ENCODE results near the gene BCAS4. TPM values are rescaled to one million over a fixed set of nuclear protein-coding genes. Genes with fewer than 3 reads are reported as not detected.

BCAS4 gene
- total and polyA plus RNA-seq, 2 experiments from 2014 or later: 22.2 to 24.8 TPM

DNA sequence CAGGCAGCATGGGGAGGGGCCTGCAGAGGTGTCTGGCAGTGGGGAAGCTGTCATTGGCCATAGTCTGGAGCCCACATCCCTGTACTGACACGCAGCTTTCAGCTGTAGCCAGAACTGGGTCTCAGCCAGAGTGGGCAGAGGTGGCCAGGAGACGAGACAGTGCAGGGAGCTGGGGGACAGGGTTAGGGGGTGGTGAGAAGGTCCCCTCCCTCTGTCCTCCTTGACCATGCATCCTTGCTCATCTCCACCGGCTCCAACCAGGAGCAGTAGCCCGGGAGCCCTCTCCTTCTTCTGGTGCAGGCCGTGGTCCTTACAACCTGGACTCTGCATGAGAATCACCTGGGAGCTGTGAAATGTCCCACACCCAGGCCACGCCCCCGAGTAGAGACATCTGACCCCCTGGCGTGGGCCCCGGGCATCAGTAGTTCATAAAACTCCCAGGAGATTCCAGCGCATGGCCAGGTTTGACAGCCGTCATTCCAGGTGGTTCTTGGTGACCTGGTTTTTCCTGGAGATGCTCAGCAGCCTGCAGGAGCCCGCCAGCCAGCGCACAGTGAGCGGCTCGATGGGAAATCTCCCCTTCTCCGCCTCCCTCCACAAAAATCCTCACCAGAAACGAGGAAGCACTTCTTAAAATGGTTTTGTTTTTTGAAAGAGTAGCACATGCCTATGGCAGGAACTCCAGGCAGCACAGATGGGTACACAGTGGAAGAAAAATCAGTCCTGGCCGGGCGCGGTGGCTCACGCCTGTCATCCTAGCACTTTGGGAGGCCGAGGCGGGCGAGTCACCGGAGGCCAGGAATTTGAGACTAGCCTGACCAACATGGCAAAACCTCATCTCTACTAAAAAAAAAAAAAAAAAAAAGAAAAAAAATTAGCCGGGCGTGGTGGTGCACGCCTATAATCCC is 80.2 kb downstream of the BCAS4 start:
- Histone ChIP-seq H3K9me2 (ENCODE audit: insufficient read depth) (no peaks in the 10 kb centered on the region), H3K27me3 (ENCODE audit: insufficient read depth) (no peaks in the 10 kb centered on the region), H4K20me1 (replicated peaks; ENCODE audit: insufficient read depth) (no peaks in the 10 kb centered on the region), H3K79me2 (replicated peaks; ENCODE audit: insufficient read depth) (no peaks in the 10 kb centered on the region; the same call in 1 of the 2 replicates), H3F3A (replicated peaks; ENCODE audit: low read depth) (peaks cover 4% of the 10 kb centered on the region; the same call in 1 of the 2 replicates), H3K4me3 (no peak overlapping the region), H3K4me1 (ENCODE audit: insufficient read depth) (peaks cover 15% of the 10 kb centered on the region), H3K4me2 (no peak overlapping the region), H3K27ac (ENCODE audit: low read depth) (no peak overlapping the region), H2AFZ (no peak overlapping the region), H3K36me3 (ENCODE audit: insufficient read depth) (no peaks in the 10 kb centered on the region)
- peaks cover 30% of the 10 kb centered on the region for H3K27me3 Mint-ChIP-seq (ENCODE audit: insufficient read depth, low read depth, poor library complexity)
- H3K9me3 Mint-ChIP-seq: no peaks in the 10 kb centered on the region; the same call in 2 of the 3 replicates
- H3K4me3 Mint-ChIP-seq: no peak overlapping the region
- DNase-seq (ENCODE audit: low spot score): no peak
- no peak for TF ChIP-seq STAT1 (IDR thresholded peaks at IDR 0.05; ENCODE audit: unreplicated experiment)
- no peak for TF ChIP-seq ZNF114 (CRISPR knock-in tag; IDR thresholded peaks at IDR 0.05)
- TF ChIP-seq, protein P1, sequence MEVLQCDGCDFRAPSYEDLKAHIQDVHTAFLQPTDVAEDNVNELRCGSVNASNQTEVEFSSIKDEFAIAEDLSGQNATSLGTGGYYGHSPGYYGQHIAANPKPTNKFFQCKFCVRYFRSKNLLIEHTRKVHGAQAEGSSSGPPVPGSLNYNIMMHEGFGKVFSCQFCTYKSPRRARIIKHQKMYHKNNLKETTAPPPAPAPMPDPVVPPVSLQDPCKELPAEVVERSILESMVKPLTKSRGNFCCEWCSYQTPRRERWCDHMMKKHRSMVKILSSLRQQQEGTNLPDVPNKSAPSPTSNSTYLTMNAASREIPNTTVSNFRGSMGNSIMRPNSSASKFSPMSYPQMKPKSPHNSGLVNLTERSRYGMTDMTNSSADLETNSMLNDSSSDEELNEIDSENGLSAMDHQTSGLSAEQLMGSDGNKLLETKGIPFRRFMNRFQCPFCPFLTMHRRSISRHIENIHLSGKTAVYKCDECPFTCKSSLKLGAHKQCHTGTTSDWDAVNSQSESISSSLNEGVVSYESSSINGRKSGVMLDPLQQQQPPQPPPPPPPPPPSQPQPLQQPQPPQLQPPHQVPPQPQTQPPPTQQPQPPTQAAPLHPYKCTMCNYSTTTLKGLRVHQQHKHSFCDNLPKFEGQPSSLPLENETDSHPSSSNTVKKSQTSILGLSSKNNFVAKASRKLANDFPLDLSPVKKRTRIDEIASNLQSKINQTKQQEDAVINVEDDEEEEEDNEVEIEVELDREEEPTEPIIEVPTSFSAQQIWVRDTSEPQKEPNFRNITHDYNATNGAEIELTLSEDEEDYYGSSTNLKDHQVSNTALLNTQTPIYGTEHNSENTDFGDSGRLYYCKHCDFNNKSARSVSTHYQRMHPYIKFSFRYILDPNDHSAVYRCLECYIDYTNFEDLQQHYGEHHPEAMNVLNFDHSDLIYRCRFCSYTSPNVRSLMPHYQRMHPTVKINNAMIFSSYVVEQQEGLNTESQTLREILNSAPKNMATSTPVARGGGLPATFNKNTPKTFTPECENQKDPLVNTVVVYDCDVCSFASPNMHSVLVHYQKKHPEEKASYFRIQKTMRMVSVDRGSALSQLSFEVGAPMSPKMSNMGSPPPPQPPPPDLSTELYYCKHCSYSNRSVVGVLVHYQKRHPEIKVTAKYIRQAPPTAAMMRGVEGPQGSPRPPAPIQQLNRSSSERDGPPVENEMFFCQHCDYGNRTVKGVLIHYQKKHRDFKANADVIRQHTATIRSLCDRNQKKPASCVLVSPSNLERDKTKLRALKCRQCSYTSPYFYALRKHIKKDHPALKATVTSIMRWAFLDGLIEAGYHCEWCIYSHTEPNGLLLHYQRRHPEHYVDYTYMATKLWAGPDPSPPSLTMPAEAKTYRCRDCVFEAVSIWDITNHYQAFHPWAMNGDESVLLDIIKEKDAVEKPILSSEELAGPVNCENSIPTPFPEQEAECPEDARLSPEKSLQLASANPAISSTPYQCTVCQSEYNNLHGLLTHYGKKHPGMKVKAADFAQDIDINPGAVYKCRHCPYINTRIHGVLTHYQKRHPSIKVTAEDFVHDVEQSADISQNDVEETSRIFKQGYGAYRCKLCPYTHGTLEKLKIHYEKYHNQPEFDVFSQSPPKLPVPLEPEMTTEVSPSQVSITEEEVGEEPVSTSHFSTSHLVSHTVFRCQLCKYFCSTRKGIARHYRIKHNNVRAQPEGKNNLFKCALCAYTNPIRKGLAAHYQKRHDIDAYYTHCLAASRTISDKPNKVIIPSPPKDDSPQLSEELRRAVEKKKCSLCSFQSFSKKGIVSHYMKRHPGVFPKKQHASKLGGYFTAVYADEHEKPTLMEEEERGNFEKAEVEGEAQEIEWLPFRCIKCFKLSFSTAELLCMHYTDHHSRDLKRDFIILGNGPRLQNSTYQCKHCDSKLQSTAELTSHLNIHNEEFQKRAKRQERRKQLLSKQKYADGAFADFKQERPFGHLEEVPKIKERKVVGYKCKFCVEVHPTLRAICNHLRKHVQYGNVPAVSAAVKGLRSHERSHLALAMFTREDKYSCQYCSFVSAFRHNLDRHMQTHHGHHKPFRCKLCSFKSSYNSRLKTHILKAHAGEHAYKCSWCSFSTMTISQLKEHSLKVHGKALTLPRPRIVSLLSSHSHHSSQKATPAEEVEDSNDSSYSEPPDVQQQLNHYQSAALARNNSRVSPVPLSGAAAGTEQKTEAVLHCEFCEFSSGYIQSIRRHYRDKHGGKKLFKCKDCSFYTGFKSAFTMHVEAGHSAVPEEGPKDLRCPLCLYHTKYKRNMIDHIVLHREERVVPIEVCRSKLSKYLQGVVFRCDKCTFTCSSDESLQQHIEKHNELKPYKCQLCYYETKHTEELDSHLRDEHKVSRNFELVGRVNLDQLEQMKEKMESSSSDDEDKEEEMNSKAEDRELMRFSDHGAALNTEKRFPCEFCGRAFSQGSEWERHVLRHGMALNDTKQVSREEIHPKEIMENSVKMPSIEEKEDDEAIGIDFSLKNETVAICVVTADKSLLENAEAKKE (CRISPR knock-in tag; IDR thresholded peaks at IDR 0.05): no peak
- no peak for TF ChIP-seq EZH2 (IDR thresholded peaks at IDR 0.05; ENCODE audit: low read depth, unreplicated experiment)
- no peak overlapping the region for H3K27ac Mint-ChIP-seq
- H3K36me3 Mint-ChIP-seq (ENCODE audit: low read depth): peaks cover 23% of the 10 kb centered on the region
- peaks cover 42% of the 10 kb centered on the region for H3K4me1 Mint-ChIP-seq
- no peak for ATAC-seq

All from GM23338 (cell line).